Measurements from ENCODE around the gene MRPS33. TPM values are rescaled to one million over a fixed set of nuclear protein-coding genes. Genes with fewer than 3 reads are reported as not detected.

MRPS33 gene
- total RNA-seq, 1 donor from 2014 or later = 49.6 TPM

- no peak for DNase-seq (ENCODE audit: low spot score, unreplicated experiment)
- H3K36me3 Mint-ChIP-seq (ENCODE audit: insufficient read depth) = peaks cover 7% of the 10 kb centered on the region
- H3K4me3 Mint-ChIP-seq (ENCODE audit: low read depth) = no peak overlapping the region
- no peak overlapping the region for H3K27ac Mint-ChIP-seq
- no peaks in the 10 kb centered on the region for H3K9me3 Mint-ChIP-seq (ENCODE audit: low read depth)
- TF ChIP-seq CTCF (IDR thresholded peaks at IDR 0.05; ENCODE audit: unreplicated experiment) = no peak
- peaks cover under 1% of the 10 kb centered on the region for H3K27me3 Mint-ChIP-seq
- peaks cover 8% of the 10 kb centered on the region for H3K4me1 Mint-ChIP-seq (ENCODE audit: low read depth)
Observed at GRCh38 chr7:141011443-141011842, 3.3 kb downstream of the MRPS33 start.

- H3K4me3 Mint-ChIP-seq (ENCODE audit: low read depth) = peak overlapping the region; percentile 2
- H3K9me3 Mint-ChIP-seq (ENCODE audit: low read depth) = no peaks in the 10 kb centered on the region
- DNase-seq (ENCODE audit: low spot score, unreplicated experiment) = no peak
- peak overlapping the region; percentile 39 for H3K27ac Mint-ChIP-seq
- no peak for TF ChIP-seq CTCF (IDR thresholded peaks at IDR 0.05; ENCODE audit: unreplicated experiment)
- H3K4me1 Mint-ChIP-seq (ENCODE audit: low read depth) = peaks cover 28% of the 10 kb centered on the region
- peaks cover 7% of the 10 kb centered on the region for H3K36me3 Mint-ChIP-seq (ENCODE audit: insufficient read depth)
- H3K27me3 Mint-ChIP-seq = no peaks in the 10 kb centered on the region
Observed at GRCh38 chr7:141003172-141004065, 11.3 kb downstream of the MRPS33 start.

GRCh38 chr7:141001546-141001945, 13.2 kb downstream of the MRPS33 start:
- no peak for DNase-seq (ENCODE audit: low spot score, unreplicated experiment)
- Mint-ChIP-seq H3K4me3 (ENCODE audit: low read depth) (peak overlapping the region; percentile 30), H3K27ac (peak overlapping the region; percentile 94), H3K4me1 (ENCODE audit: low read depth) (peaks cover 28% of the 10 kb centered on the region), H3K9me3 (ENCODE audit: low read depth) (no peaks in the 10 kb centered on the region), H3K36me3 (ENCODE audit: insufficient read depth) (peaks cover 6% of the 10 kb centered on the region), H3K27me3 (no peaks in the 10 kb centered on the region)
- TF ChIP-seq CTCF (IDR thresholded peaks at IDR 0.05; ENCODE audit: unreplicated experiment) = no peak

GRCh38 chr7:141001122-141001521, 13.6 kb downstream of the MRPS33 start:
- H3K4me3 Mint-ChIP-seq (ENCODE audit: low read depth) = peak overlapping the region; percentile 30
- DNase-seq (ENCODE audit: low spot score, unreplicated experiment) = no peak
- no peaks in the 10 kb centered on the region for H3K9me3 Mint-ChIP-seq (ENCODE audit: low read depth)
- H3K27me3 Mint-ChIP-seq = no peaks in the 10 kb centered on the region
- peak overlapping the region; percentile 94 for H3K27ac Mint-ChIP-seq
- TF ChIP-seq CTCF (IDR thresholded peaks at IDR 0.05; ENCODE audit: unreplicated experiment) = no peak
- peaks cover 6% of the 10 kb centered on the region for H3K36me3 Mint-ChIP-seq (ENCODE audit: insufficient read depth)
- H3K4me1 Mint-ChIP-seq (ENCODE audit: low read depth) = peaks cover 28% of the 10 kb centered on the region

- no peak overlapping the region for H3K4me3 Mint-ChIP-seq (ENCODE audit: low read depth)
- H3K36me3 Mint-ChIP-seq (ENCODE audit: insufficient read depth) = no peaks in the 10 kb centered on the region
- no peaks in the 10 kb centered on the region for H3K9me3 Mint-ChIP-seq (ENCODE audit: low read depth)
- H3K4me1 Mint-ChIP-seq (ENCODE audit: low read depth) = peaks cover 27% of the 10 kb centered on the region
- H3K27ac Mint-ChIP-seq = no peak overlapping the region
- H3K27me3 Mint-ChIP-seq = no peaks in the 10 kb centered on the region
- DNase-seq (ENCODE audit: low spot score, unreplicated experiment) = no peak
- no peak for TF ChIP-seq CTCF (IDR thresholded peaks at IDR 0.05; ENCODE audit: unreplicated experiment)
Observed at GRCh38 chr7:140998715-140999114, 16.0 kb downstream of the MRPS33 start.

All from progenitor cell of endocrine pancreas (in vitro differentiated cells).